CD14-positive monocyte (primary cell): ENCODE data around the gene ELN. TPM values are rescaled to one million over a fixed set of nuclear protein-coding genes. Genes with fewer than 3 reads are reported as not detected.
A peak's percentile ranks its signal among the peaks of the same experiment; 100 is the strongest.

ENCODE experiments used
- DNase-seq, 3 donors: peaks; one replicate each; pipeline ENCODE4 v3.0.0-alpha.2; 2011 to 2022
- H2AFZ ChIP-seq: 2 replicates; pipeline ENCODE4 v1.6.0; 2012; ENCODE audit warnings: mild to moderate bottlenecking, low read depth, low read length, inconsistent platforms; ENCODE audit not compliant: insufficient read depth, poor library complexity, severe bottlenecking
- H3K27ac ChIP-seq, 2 donors: 1 replicate in 1 of 2; 2 replicates in 1 of 2; pipeline ENCODE4 v1.5.1; 2012 to 2013; ENCODE audit warnings: low read length in 2 of 2, control low read depth in 1 of 2, inconsistent platforms in 1 of 2, low read depth in 1 of 2, mild to moderate bottlenecking in 1 of 2
- H3K27me3 ChIP-seq, 2 donors: one replicate each; pipeline versions ENCODE4 v1.6.0 to v1.6.1; 2011 to 2013; ENCODE audit warnings: low read length in 2 of 2; ENCODE audit not compliant: control insufficient read depth in 2 of 2, insufficient read depth in 2 of 2
- H3K36me3 ChIP-seq, 2 donors: replicated peaks in 1 of 2; 1 replicate in 1 of 2; 2 replicates in 1 of 2; pipeline versions ENCODE4 v1.5.1 to v1.6.1; 2012 to 2013; ENCODE audit warnings: low read length in 2 of 2, control low read depth in 1 of 2, inconsistent platforms in 1 of 2, mild to moderate bottlenecking in 1 of 2; ENCODE audit not compliant: insufficient read depth in 2 of 2, control insufficient read depth in 1 of 2
- H3K4me1 ChIP-seq, 2 donors: 1 replicate in 1 of 2; 2 replicates in 1 of 2; pipeline versions ENCODE4 v1.5.1 to v1.6.1; 2012 to 2013; ENCODE audit warnings: low read length in 2 of 2, control low read depth in 1 of 2, inconsistent platforms in 1 of 2, mild to moderate bottlenecking in 1 of 2, moderate library complexity in 1 of 2; ENCODE audit not compliant: insufficient read depth in 2 of 2, control insufficient read depth in 1 of 2
- H3K4me2 ChIP-seq: replicated peaks from 2 replicates; pipeline ENCODE3; 2012; ENCODE audit warnings: low read length, moderate library complexity, mild to moderate bottlenecking; ENCODE audit not compliant: poor library complexity, severe bottlenecking; ENCODE audit errors: extremely low read depth
- H3K4me3 ChIP-seq, 3 experiments: fragments of 200-600 bp in 1 of 3; sonication (generic) in 1 of 3; replicated peaks in 1 of 3; 1 replicate in 2 of 3; 2 replicates in 1 of 3; pipeline ENCODE4 v1.5.1; 2011 to 2013; ENCODE audit warnings: low read length in 3 of 3, mild to moderate bottlenecking in 3 of 3, control low read depth in 2 of 3, low read depth in 2 of 3, inconsistent platforms in 1 of 3, moderate library complexity in 1 of 3
- H3K79me2 ChIP-seq: 2 replicates; pipeline ENCODE4 v1.6.0; 2012; ENCODE audit warnings: mild to moderate bottlenecking, control low read depth, inconsistent platforms, low read length, moderate library complexity; ENCODE audit not compliant: insufficient read depth
- H3K9ac ChIP-seq: 2 replicates; pipeline ENCODE4 v1.6.0; 2017; ENCODE audit warnings: low read length, mild to moderate bottlenecking; ENCODE audit not compliant: insufficient read depth, poor library complexity, severe bottlenecking
- H3K9me3 ChIP-seq, 2 donors: replicated peaks in 1 of 2; 1 replicate in 1 of 2; 2 replicates in 1 of 2; pipeline versions ENCODE4 v1.5.1 to v1.6.1; 2012 to 2013; ENCODE audit warnings: low read length in 2 of 2, control low read depth in 1 of 2; ENCODE audit not compliant: control insufficient read depth in 1 of 2, insufficient read depth in 1 of 2
- H4K20me1 ChIP-seq: 2 replicates; pipeline ENCODE4 v1.6.0; 2012; ENCODE audit warnings: mild to moderate bottlenecking, low read length, control low read depth, moderate library complexity; ENCODE audit not compliant: insufficient read depth
- H3K27ac Mint-ChIP-seq, 7 donors: one replicate each; pipeline ENCODE4 v1.8.0; 2020; ENCODE audit warnings: mild to moderate bottlenecking in 7 of 7, mixed read lengths in 7 of 7, moderate library complexity in 6 of 7, inconsistent platforms in 2 of 7
- H3K27me3 Mint-ChIP-seq, 3 donors: one replicate each; pipeline ENCODE4 v1.8.0; 2021 to 2022; ENCODE audit warnings: low read depth in 3 of 3, mild to moderate bottlenecking in 3 of 3, mixed read lengths in 3 of 3, moderate library complexity in 3 of 3, inconsistent platforms in 1 of 3
- H3K36me3 Mint-ChIP-seq, 2 donors: one replicate each; pipeline ENCODE4 v1.8.0; 2020; ENCODE audit warnings: mixed read lengths in 2 of 2, inconsistent platforms in 1 of 2, mild to moderate bottlenecking in 1 of 2
- H3K4me1 Mint-ChIP-seq: one replicate; pipeline ENCODE4 v1.8.0; 2020; ENCODE audit warnings: mild to moderate bottlenecking, mixed read lengths
- H3K4me3 Mint-ChIP-seq, 2 donors: one replicate each; pipeline ENCODE4 v1.8.0; 2020; ENCODE audit warnings: mild to moderate bottlenecking in 2 of 2, mixed read lengths in 2 of 2, moderate library complexity in 1 of 2
- H3K9me3 Mint-ChIP-seq, 7 donors: one replicate each; pipeline ENCODE4 v1.8.0; 2020 to 2022; ENCODE audit warnings: mixed read lengths in 7 of 7, mild to moderate bottlenecking in 6 of 7, moderate library complexity in 6 of 7, inconsistent platforms in 2 of 7
- WGBS: methylation state at CpG from one replicate; pipeline ENCODE4 v1.1.5; 2013; ENCODE audit warnings: missing lambda C conversion rate; ENCODE audit not compliant: insufficient coverage; 5-methylcytosine and 5-hydroxymethylcytosine counted together
- intact Hi-C, 2 donors: fragments of 100-400 bp; cut with micrococcal nuclease; formaldehyde crosslinking; loops; one replicate each; pipeline versions ENCODE4 v1.15.0 to v1.15.1; 2023
- polyA plus RNA-seq, 3 donors: library from polyadenylated mRNA; depleted of rRNA in 1 of 3; unstranded in 2 of 3; stranded (reverse) in 1 of 3; fragments of 300-500 nt in 2 of 3; fragments of >200 nt in 1 of 3; fragmentation: Illumina TruSeq in 2 of 3; gene quantifications; 1 replicate in 2 of 3; 2 replicates in 1 of 3; pipeline ENCODE4 v1.2.3, GENCODE V29; 2012 to 2021
- TF ChIP-seq, protein P1 (sequence below): fragments of 200-600 bp; IDR thresholded peaks from one replicate; pipeline ENCODE4 v1.8.0; 2022; ENCODE audit warnings: antibody characterized with exemption, mild to moderate bottlenecking

The ELN gene
- polyA plus RNA-seq, 3 donors: not detected

- peaks cover 15% of the 10 kb centered on the region for H3K4me1 Mint-ChIP-seq
- Histone ChIP-seq H2AFZ (no peak overlapping the region), H3K4me2 (no peak overlapping the region), H3K27me3 (no peaks in the 10 kb centered on the region), H3K4me3 (no peak overlapping the region), H4K20me1 (no peaks in the 10 kb centered on the region), H3K27ac (no peak overlapping the region), H3K79me2 (no peaks in the 10 kb centered on the region), H3K36me3 (no peaks in the 10 kb centered on the region), H3K9ac (no peak overlapping the region), H3K4me1 (peaks cover 8 to 11% of the 10 kb centered on the region in 2 donors), H3K9me3 (peaks cover 0 to 4% of the 10 kb centered on the region in 2 donors)
- intact Hi-C loops: no loop called here
- peaks cover 1 to 9% (median 6%) of the 10 kb centered on the region in 7 donors for H3K9me3 Mint-ChIP-seq
- no peaks in the 10 kb centered on the region for H3K36me3 Mint-ChIP-seq
- no peak overlapping the region for H3K4me3 Mint-ChIP-seq
- H3K27me3 Mint-ChIP-seq: peaks cover 0 to 7% (median 4%) of the 10 kb centered on the region in 3 donors
- 94% methylated on average over 6 of the region's 7 CpGs for WGBS
- H3K27ac Mint-ChIP-seq: peak overlapping the region in 5 of 7 donors; percentile 24 to 68 (median 57)
- TF ChIP-seq, protein P1, sequence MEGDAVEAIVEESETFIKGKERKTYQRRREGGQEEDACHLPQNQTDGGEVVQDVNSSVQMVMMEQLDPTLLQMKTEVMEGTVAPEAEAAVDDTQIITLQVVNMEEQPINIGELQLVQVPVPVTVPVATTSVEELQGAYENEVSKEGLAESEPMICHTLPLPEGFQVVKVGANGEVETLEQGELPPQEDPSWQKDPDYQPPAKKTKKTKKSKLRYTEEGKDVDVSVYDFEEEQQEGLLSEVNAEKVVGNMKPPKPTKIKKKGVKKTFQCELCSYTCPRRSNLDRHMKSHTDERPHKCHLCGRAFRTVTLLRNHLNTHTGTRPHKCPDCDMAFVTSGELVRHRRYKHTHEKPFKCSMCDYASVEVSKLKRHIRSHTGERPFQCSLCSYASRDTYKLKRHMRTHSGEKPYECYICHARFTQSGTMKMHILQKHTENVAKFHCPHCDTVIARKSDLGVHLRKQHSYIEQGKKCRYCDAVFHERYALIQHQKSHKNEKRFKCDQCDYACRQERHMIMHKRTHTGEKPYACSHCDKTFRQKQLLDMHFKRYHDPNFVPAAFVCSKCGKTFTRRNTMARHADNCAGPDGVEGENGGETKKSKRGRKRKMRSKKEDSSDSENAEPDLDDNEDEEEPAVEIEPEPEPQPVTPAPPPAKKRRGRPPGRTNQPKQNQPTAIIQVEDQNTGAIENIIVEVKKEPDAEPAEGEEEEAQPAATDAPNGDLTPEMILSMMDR: no peak
- DNase-seq: no peak
Observed at GRCh38 chr7:74058486-74058885, 30.5 kb downstream of the ELN start.

DNA sequence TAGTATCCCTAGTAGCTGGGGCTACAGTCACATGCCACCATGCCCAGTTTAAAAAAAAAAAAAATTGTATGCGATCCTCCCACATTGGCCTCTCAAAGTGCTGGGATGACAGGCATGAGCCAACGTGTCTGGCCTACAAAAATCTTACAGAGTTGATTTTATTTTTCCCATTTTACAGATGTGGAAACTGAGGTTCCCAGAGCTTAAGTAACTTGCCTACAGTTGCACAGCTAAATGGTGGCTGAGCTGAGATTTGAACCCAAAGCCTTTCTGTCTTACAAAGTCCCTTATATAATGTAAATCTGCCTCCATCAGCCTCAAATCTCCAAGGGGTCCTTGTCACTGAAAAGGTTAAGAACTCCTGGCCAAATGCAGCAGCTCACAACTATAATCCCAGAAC, 31.1 kb downstream of the ELN start:
- peaks cover 1 to 9% (median 6%) of the 10 kb centered on the region in 7 donors for H3K9me3 Mint-ChIP-seq
- H3K79me2 ChIP-seq: no peaks in the 10 kb centered on the region
- no peak overlapping the region for H3K4me3 Mint-ChIP-seq
- H3K9ac ChIP-seq: no peak overlapping the region
- H2AFZ ChIP-seq: no peak overlapping the region
- no peaks in the 10 kb centered on the region for H3K36me3 Mint-ChIP-seq
- peaks cover 8 to 11% of the 10 kb centered on the region in 2 donors for H3K4me1 ChIP-seq
- H4K20me1 ChIP-seq: no peaks in the 10 kb centered on the region
- H3K27ac ChIP-seq: no peak overlapping the region
- H3K36me3 ChIP-seq: no peaks in the 10 kb centered on the region
- H3K4me2 ChIP-seq: no peak overlapping the region
- H3K9me3 ChIP-seq: peaks cover 0 to 4% of the 10 kb centered on the region in 2 donors
- WGBS: 100% methylated on average over 1 of the region's 2 CpGs
- H3K27me3 ChIP-seq: no peaks in the 10 kb centered on the region
- H3K4me3 ChIP-seq: no peak overlapping the region
- H3K27me3 Mint-ChIP-seq: peaks cover 0 to 9% (median 7%) of the 10 kb centered on the region in 3 donors
- TF ChIP-seq, protein P1: no peak
- peaks cover 15% of the 10 kb centered on the region for H3K4me1 Mint-ChIP-seq
- no peak for DNase-seq
- intact Hi-C loops: no loop called here
- H3K27ac Mint-ChIP-seq: peak overlapping the region in 1 of 7 donors; percentile 48
